K562 (cell line): ENCODE data around the gene LUC7L. TPM values are rescaled to one million over a fixed set of nuclear protein-coding genes. Genes with fewer than 3 reads are reported as not detected.

Source experiments
- BCL6 ChIP-seq: fragments of 250-450 bp; sonication (Bioruptor Pico); IDR thresholded peaks from 2 replicates; pipeline ENCODE4 v1.4.0; 2020
- E2F4 ChIP-seq: sonication (generic); formaldehyde crosslinking; IDR thresholded peaks from 2 replicates; pipeline ENCODE4 v1.8.0; 2022; ENCODE audit warnings: mild to moderate bottlenecking, low read depth, missing genetic modification reagents
- HES1 ChIP-seq: fragments of 450-650 bp; IDR thresholded peaks from 2 replicates; pipeline ENCODE4 v1.6.1; 2016; ENCODE audit warnings: low read depth, mild to moderate bottlenecking, moderate library complexity
- KDM1A ChIP-seq, 2 experiments: fragments of 450-650 bp; IDR thresholded peaks; 2 replicates each; pipeline ENCODE4 v1.6.1; 2016; ENCODE audit warnings: mild to moderate bottlenecking in 2 of 2
- KLF16 ChIP-seq: IDR thresholded peaks from 2 replicates; pipeline ENCODE4 v1.6.1; 2016; ENCODE audit warnings: antibody characterized with exemption
- POLR2AphosphoS5 ChIP-seq: IDR thresholded peaks from 2 replicates; pipeline ENCODE4 v1.6.1; 2011; ENCODE audit warnings: mild to moderate bottlenecking, low read depth, low read length, moderate library complexity; ENCODE audit not compliant: control insufficient read depth, insufficient read depth
- RAD21 ChIP-seq, 2 experiments: fragments of 250-450 bp in 1 of 2; fragments of 450-650 bp in 1 of 2; sonication (Bioruptor Pico) in 1 of 2; formaldehyde crosslinking in 1 of 2; IDR thresholded peaks in 1 of 2; conservative IDR thresholded peaks in 1 of 2; 2 replicates each; pipeline versions ENCODE4 v1.4.0 to v1.8.0; 2020 to 2022; ENCODE audit warnings: mild to moderate bottlenecking in 2 of 2, moderate library complexity in 1 of 2
- SREBF1 ChIP-seq: fragments of 150-350 bp; IDR thresholded peaks from 2 replicates; pipeline ENCODE4 v1.6.1; 2014; ENCODE audit warnings: antibody characterized with exemption, low read depth, low read length, borderline replicate concordance
- SRSF1 ChIP-seq: fragments of 200-400 bp; formaldehyde crosslinking; IDR thresholded peaks from 2 replicates; pipeline ENCODE4 v1.6.1; 2017; ENCODE audit warnings: mild to moderate bottlenecking, low read depth, low read length, moderate library complexity
- TCF3 ChIP-seq: sonication (generic); formaldehyde crosslinking; IDR thresholded peaks from 2 replicates; pipeline ENCODE4 v1.4.0; 2020; ENCODE audit warnings: mild to moderate bottlenecking, missing genetic modification reagents
- ZNF274 ChIP-seq: IDR thresholded peaks from 2 replicates; pipeline ENCODE4 v1.6.1; 2011; ENCODE audit warnings: low read depth, mild to moderate bottlenecking, low read length, moderate library complexity, borderline replicate concordance
- ZNF592 ChIP-seq: fragments of 450-650 bp; IDR thresholded peaks from 2 replicates; pipeline ENCODE4 v1.6.1; 2017; ENCODE audit warnings: antibody characterized with exemption, mild to moderate bottlenecking
- polyA plus RNA-seq, 8 experiments: library from polyadenylated mRNA; depleted of rRNA in 4 of 8; stranded (reverse) in 5 of 8; unstranded in 3 of 8; fragments of >200 nt; fragmentation: Nextera tagmentation in 2 of 8; fragmentation: Illumina TruSeq in 1 of 8; extraction: Ambion mirVana in 2 of 8; extraction: Trizol in 1 of 8; gene quantifications; 2 replicates each; pipeline versions ENCODE4 v1.2.1 to v1.2.3, GENCODE V29; 2011 to 2014; ENCODE audit warnings: inconsistent platforms in 1 of 8, missing spikeins in 1 of 8
- total RNA-seq, 7 experiments: library from RNA; depleted of rRNA in 6 of 7; stranded (reverse); fragments of >200 nt in 6 of 7; fragmentation: Illumina TruSeq in 2 of 7; extraction: Trizol in 2 of 7; gene quantifications; 2 replicates each; pipeline versions ENCODE4 v1.2.1 to v1.2.3, GENCODE V29; 2011 to 2021; ENCODE audit warnings: low replicate concordance in 1 of 7
- TF ChIP-seq, protein P1 (sequence below): fragments of 450-650 bp; IDR thresholded peaks from 2 replicates; pipeline ENCODE4 v1.6.1; 2016; ENCODE audit warnings: antibody characterized with exemption
- TF ChIP-seq, protein P2 (sequence below): fragments of 450-650 bp; IDR thresholded peaks from 2 replicates; pipeline ENCODE4 v1.6.1; 2018; ENCODE audit not compliant: partially characterized antibody
- TF ChIP-seq, protein P3 (sequence below): fragments of 250-450 bp; sonication (Bioruptor Pico); IDR thresholded peaks from 2 replicates; pipeline ENCODE4 v1.8.0; 2022; ENCODE audit warnings: moderate library complexity, mild to moderate bottlenecking, inconsistent platforms

The LUC7L gene
- total and polyA plus RNA-seq, 9 of the 15 experiments (the other 6 are each of a cell fraction or from before 2014, with no cell fraction given): 1.7 to 93.3 (median 59.5) TPM

DNA sequence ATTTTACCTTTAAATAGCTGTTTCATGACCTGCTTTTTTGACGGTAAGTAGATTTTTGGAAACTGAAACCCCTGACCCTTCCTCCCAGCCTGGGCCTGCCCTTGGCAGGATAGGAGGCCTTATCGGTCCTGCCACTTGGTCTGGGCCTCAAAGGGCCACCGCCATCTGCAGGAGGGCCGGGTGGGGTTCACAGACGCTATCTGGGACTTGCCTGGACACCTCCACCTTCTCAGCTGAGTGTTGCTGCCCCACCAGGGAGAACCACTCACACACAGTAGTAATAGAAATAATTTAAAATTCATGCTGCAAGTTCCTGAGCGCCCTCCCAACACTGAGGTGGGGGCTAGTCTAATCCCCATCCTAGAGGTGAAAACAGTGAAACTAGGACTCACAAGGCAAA is 86.2 kb downstream of the LUC7L start (continued):
- TF ChIP-seq ZNF592 (peak; percentile 93), ZNF274 (no peak), SRSF1 (no peak), BCL6 (CRISPR knock-in tag) (no peak), SREBF1 (no peak), RAD21 (CRISPR knock-in tag; conservative IDR thresholded peaks at IDR 0.05 in 1 of 2, IDR thresholded peaks at IDR 0.05 in 1 of 2) (peak; percentile 16 to 47; a peak in 2 of 4 replicates), HES1 (no peak), POLR2AphosphoS5 (peak; percentile 97), E2F4 (no peak), KDM1A (IDR thresholded peaks at IDR 0.05) (peak; percentile 78 to 88), KLF16 (peak; percentile 93), TCF3 (CRISPR knock-in tag) (peak; percentile 98)
- TF ChIP-seq, protein P1, sequence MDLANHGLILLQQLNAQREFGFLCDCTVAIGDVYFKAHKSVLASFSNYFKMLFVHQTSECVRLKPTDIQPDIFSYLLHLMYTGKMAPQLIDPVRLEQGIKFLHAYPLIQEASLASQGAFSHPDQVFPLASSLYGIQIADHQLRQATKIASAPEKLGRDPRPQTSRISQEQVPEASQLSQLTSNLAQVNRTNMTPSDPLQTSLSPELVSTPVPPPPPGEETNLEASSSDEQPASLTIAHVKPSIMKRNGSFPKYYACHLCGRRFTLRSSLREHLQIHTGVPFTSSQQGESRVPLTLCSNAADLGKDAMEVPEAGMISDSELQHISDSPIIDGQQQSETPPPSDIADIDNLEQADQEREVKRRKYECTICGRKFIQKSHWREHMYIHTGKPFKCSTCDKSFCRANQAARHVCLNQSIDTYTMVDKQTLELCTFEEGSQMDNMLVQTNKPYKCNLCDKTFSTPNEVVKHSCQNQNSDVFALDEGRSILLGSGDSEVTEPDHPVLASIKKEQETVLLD: no peak; the same call in 1 of the 2 replicates
- TF ChIP-seq, protein P2, sequence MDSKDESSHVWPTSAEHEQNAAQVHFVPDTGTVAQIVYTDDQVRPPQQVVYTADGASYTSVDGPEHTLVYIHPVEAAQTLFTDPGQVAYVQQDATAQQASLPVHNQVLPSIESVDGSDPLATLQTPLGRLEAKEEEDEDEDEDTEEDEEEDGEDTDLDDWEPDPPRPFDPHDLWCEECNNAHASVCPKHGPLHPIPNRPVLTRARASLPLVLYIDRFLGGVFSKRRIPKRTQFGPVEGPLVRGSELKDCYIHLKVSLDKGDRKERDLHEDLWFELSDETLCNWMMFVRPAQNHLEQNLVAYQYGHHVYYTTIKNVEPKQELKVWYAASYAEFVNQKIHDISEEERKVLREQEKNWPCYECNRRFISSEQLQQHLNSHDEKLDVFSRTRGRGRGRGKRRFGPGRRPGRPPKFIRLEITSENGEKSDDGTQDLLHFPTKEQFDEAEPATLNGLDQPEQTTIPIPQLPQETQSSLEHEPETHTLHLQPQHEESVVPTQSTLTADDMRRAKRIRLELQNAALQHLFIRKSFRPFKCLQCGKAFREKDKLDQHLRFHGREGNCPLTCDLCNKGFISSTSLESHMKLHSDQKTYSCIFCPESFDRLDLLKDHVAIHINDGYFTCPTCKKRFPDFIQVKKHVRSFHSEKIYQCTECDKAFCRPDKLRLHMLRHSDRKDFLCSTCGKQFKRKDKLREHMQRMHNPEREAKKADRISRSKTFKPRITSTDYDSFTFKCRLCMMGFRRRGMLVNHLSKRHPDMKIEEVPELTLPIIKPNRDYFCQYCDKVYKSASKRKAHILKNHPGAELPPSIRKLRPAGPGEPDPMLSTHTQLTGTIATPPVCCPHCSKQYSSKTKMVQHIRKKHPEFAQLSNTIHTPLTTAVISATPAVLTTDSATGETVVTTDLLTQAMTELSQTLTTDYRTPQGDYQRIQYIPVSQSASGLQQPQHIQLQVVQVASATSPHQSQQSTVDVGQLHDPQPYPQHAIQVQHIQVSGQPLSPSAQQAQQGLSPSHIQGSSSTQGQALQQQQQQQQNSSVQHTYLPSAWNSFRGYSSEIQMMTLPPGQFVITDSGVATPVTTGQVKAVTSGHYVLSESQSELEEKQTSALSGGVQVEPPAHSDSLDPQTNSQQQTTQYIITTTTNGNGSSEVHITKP: peak; percentile 79
- TF ChIP-seq, protein P3, sequence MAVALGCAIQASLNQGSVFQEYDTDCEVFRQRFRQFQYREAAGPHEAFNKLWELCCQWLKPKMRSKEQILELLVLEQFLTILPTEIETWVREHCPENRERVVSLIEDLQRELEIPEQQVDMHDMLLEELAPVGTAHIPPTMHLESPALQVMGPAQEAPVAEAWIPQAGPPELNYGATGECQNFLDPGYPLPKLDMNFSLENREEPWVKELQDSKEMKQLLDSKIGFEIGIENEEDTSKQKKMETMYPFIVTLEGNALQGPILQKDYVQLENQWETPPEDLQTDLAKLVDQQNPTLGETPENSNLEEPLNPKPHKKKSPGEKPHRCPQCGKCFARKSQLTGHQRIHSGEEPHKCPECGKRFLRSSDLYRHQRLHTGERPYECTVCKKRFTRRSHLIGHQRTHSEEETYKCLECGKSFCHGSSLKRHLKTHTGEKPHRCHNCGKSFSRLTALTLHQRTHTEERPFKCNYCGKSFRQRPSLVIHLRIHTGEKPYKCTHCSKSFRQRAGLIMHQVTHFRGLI (CRISPR knock-in tag): no peak
